Neural cell (in vitro differentiated cells): ENCODE measurements around the gene HBZ. TPM values are rescaled to one million over a fixed set of nuclear protein-coding genes. Genes with fewer than 3 reads are reported as not detected.

Experiments
- H2AFZ ChIP-seq: fragments of 200-600, 300-800 bp; sonication (generic), shearing (Covaris generic); 2 replicates; pipeline ENCODE4 v1.6.0; 2014; ENCODE audit warnings: low read depth, mild to moderate bottlenecking, antibody characterized with exemption, low read length, moderate library complexity
- H3F3A ChIP-seq: fragments of 200-600 bp; shearing (Covaris generic); 2 replicates; pipeline ENCODE4 v1.6.1; 2016; ENCODE audit warnings: mild to moderate bottlenecking, moderate library complexity, mixed read lengths, antibody characterized with exemption, low read length; ENCODE audit not compliant: insufficient read depth, poor library complexity, severe bottlenecking
- H3K27ac ChIP-seq: fragments of 200-600, 300-800 bp; sonication (generic), shearing (Covaris generic); 2 replicates; pipeline ENCODE4 v1.5.1; 2014; ENCODE audit warnings: mild to moderate bottlenecking, low read length, moderate library complexity
- H3K27me3 ChIP-seq: fragments of 300-800, 200-600 bp; sonication (generic), shearing (Covaris generic); 2 replicates; pipeline ENCODE4 v1.6.0; 2014; ENCODE audit warnings: mild to moderate bottlenecking, low read depth, low read length, moderate library complexity; ENCODE audit not compliant: insufficient read depth
- H3K36me3 ChIP-seq: fragments of 300-800, 200-600 bp; sonication (generic), shearing (Covaris generic); 2 replicates; pipeline ENCODE4 v1.5.1; 2014; ENCODE audit warnings: mild to moderate bottlenecking, antibody characterized with exemption, low read length, moderate library complexity; ENCODE audit not compliant: insufficient read depth
- H3K4me2 ChIP-seq: fragments of 300-800, 200-600 bp; sonication (generic), shearing (Covaris generic); 2 replicates; pipeline ENCODE4 v1.6.0; 2014; ENCODE audit warnings: mild to moderate bottlenecking, low read length
- H3K4me3 ChIP-seq: fragments of 300-800, 200-600 bp; sonication (generic), shearing (Covaris generic); 2 replicates; pipeline ENCODE4 v1.5.1; 2014; ENCODE audit warnings: mild to moderate bottlenecking, low read length, moderate library complexity
- H3K79me2 ChIP-seq: fragments of 200-600 bp; shearing (Covaris generic); replicated peaks from 2 replicates; pipeline ENCODE4 v1.6.0; 2014; ENCODE audit warnings: mild to moderate bottlenecking, low read length, moderate library complexity; ENCODE audit not compliant: insufficient read depth
- H3K9ac ChIP-seq: fragments of 300-800, 200-600 bp; sonication (generic), shearing (Covaris generic); 2 replicates; pipeline ENCODE4 v1.6.1; 2016; ENCODE audit warnings: mild to moderate bottlenecking, low read length, mixed read lengths
- H3K9me2 ChIP-seq: fragments of 200-600 bp; shearing (Covaris generic); 2 replicates; pipeline ENCODE4 v1.6.1; 2016; ENCODE audit warnings: mild to moderate bottlenecking, low read length, mixed read lengths; ENCODE audit not compliant: insufficient read depth
- H3K9me3 ChIP-seq: fragments of 200-600, 300-800 bp; sonication (generic), shearing (Covaris generic); 2 replicates; pipeline ENCODE4 v1.6.1; 2016; ENCODE audit warnings: mild to moderate bottlenecking, mixed run types, low read length, moderate library complexity, mixed read lengths
- H4K20me1 ChIP-seq: fragments of 200-600 bp; shearing (Covaris generic); 2 replicates; pipeline ENCODE4 v1.6.1; 2016; ENCODE audit warnings: mild to moderate bottlenecking, mixed run types; ENCODE audit not compliant: insufficient read depth
- CTCF ChIP-seq: fragments of 450-650 bp; IDR thresholded peaks from 2 replicates; pipeline ENCODE4 v1.5.1; 2014; ENCODE audit warnings: antibody characterized with exemption, mild to moderate bottlenecking, moderate library complexity; ENCODE audit not compliant: poor library complexity, severe bottlenecking
- EP300 ChIP-seq: fragments of 450-650 bp; conservative IDR thresholded peaks from 2 replicates; pipeline ENCODE4 v1.6.1; 2014; ENCODE audit warnings: antibody characterized with exemption, mild to moderate bottlenecking, moderate library complexity; ENCODE audit not compliant: poor library complexity, severe bottlenecking
- EZH2 ChIP-seq: fragments of 200-600, 300-800 bp; shearing (Covaris generic), sonication (generic); IDR thresholded peaks from 2 replicates; pipeline ENCODE4 v1.6.1; 2014; ENCODE audit warnings: antibody characterized with exemption, low read length, borderline replicate concordance, mild to moderate bottlenecking; ENCODE audit not compliant: insufficient read depth, poor library complexity, severe bottlenecking
- MXI1 ChIP-seq: fragments of 450-650 bp; conservative IDR thresholded peaks from 2 replicates; pipeline ENCODE4 v1.6.1; 2014; ENCODE audit warnings: antibody characterized with exemption, mild to moderate bottlenecking; ENCODE audit not compliant: poor library complexity, severe bottlenecking
- POLR2AphosphoS5 ChIP-seq: IDR thresholded peaks from 2 replicates; pipeline ENCODE4 v1.6.1; 2012
- RAD21 ChIP-seq: fragments of 450-650 bp; conservative IDR thresholded peaks from 2 replicates; pipeline ENCODE4 v1.6.1; 2014; ENCODE audit warnings: antibody characterized with exemption, mild to moderate bottlenecking, moderate library complexity
- REST ChIP-seq: IDR thresholded peaks from 2 replicates; pipeline ENCODE4 v1.6.1; 2012; ENCODE audit warnings: borderline replicate concordance
- SMC3 ChIP-seq: fragments of 450-650 bp; conservative IDR thresholded peaks from 2 replicates; pipeline ENCODE4 v1.6.1; 2014; ENCODE audit warnings: antibody characterized with exemption, mild to moderate bottlenecking, moderate library complexity; ENCODE audit not compliant: poor library complexity
- TAF1 ChIP-seq: IDR thresholded peaks from 2 replicates; pipeline ENCODE4 v1.6.1; 2012; ENCODE audit warnings: low read depth
- polyA plus RNA-seq: library from polyadenylated mRNA; depleted of rRNA; stranded (reverse); fragments of >200 nt; gene quantifications from 2 replicates; pipeline ENCODE4 v1.2.3, GENCODE V29; 2014

Gene HBZ
- polyA plus RNA-seq, 1 donor from 2014 or later, result not detected

- H3K27ac ChIP-seq, result no peak overlapping the region
- H3K79me2 ChIP-seq, result no peaks in the 10 kb centered on the region
- no peaks in the 10 kb centered on the region for H3K9me2 ChIP-seq
- H3K9me3 ChIP-seq, result no peaks in the 10 kb centered on the region
- no peaks in the 10 kb centered on the region for H3F3A ChIP-seq
- no peak overlapping the region for H3K4me2 ChIP-seq
- H3K9ac ChIP-seq, result no peak overlapping the region
- H3K4me3 ChIP-seq, result no peak overlapping the region
- no peak overlapping the region for H2AFZ ChIP-seq
- H4K20me1 ChIP-seq, result no peaks in the 10 kb centered on the region
- TF ChIP-seq POLR2AphosphoS5 (no peak), MXI1 (no peak), SMC3 (no peak), TAF1 (no peak), CTCF (no peak), RAD21 (no peak), EP300 (no peak), EZH2 (no peak)
- peaks cover 7% of the 10 kb centered on the region for H3K27me3 ChIP-seq
- H3K36me3 ChIP-seq, result peaks cover 4% of the 10 kb centered on the region
Measured at GRCh38 chr16:185691-186090, 33.2 kb downstream of the HBZ start.

- Histone ChIP-seq H3K27ac (no peak overlapping the region), H3K79me2 (no peaks in the 10 kb centered on the region), H3K4me3 (no peak overlapping the region), H3F3A (no peaks in the 10 kb centered on the region), H3K9me3 (no peaks in the 10 kb centered on the region), H3K27me3 (no peaks in the 10 kb centered on the region), H3K9me2 (no peaks in the 10 kb centered on the region), H4K20me1 (no peaks in the 10 kb centered on the region), H3K4me2 (no peak overlapping the region), H3K9ac (no peak overlapping the region), H2AFZ (no peak overlapping the region), H3K36me3 (peaks cover 4% of the 10 kb centered on the region)
- TF ChIP-seq CTCF (no peak), TAF1 (no peak), EP300 (no peak), MXI1 (no peak), SMC3 (no peak), RAD21 (no peak), POLR2AphosphoS5 (no peak), EZH2 (no peak), REST (no peak)
Measured at GRCh38 chr16:187330-187729, 34.9 kb downstream of the HBZ start.
